Cardiac muscle cell (in vitro differentiated cells and primary cell): Measurements from ENCODE around the gene NR6A1. TPM values are rescaled to one million over a fixed set of nuclear protein-coding genes. Genes with fewer than 3 reads are reported as not detected.

ENCODE experiments used
- DNase-seq, 2 donors: peaks; one replicate each; pipeline versions ENCODE4 v3.0.0 to v3.0.0-alpha.2; 2010 to 2017; ENCODE audit warnings: low read depth in 1 of 2, low spot score in 1 of 2
- H3K27ac ChIP-seq: fragments of 200-600 bp; sonication (generic); 2 replicates; pipeline ENCODE4 v1.5.1; 2016
- H3K27me3 ChIP-seq: fragments of 200-600 bp; sonication (generic); 2 replicates; pipeline ENCODE4 v1.6.0; 2016; ENCODE audit warnings: control low read depth
- H3K36me3 ChIP-seq: fragments of 200-600 bp; sonication (generic); 2 replicates; pipeline ENCODE4 v1.5.1; 2016; ENCODE audit warnings: control low read depth
- H3K4me1 ChIP-seq: fragments of 200-600 bp; sonication (generic); 2 replicates; pipeline ENCODE4 v1.8.1; 2017; ENCODE audit warnings: low read depth, mild to moderate bottlenecking, mixed run types
- H3K4me3 ChIP-seq: fragments of 200-600 bp; sonication (generic); 2 replicates; pipeline ENCODE4 v1.5.1; 2016; ENCODE audit warnings: mild to moderate bottlenecking
- H3K9me3 ChIP-seq: fragments of 200-600 bp; sonication (generic); 2 replicates; pipeline ENCODE4 v1.5.1; 2017; ENCODE audit warnings: low read depth, mild to moderate bottlenecking, control low read depth
- CTCF ChIP-seq: IDR thresholded peaks from 2 replicates; pipeline ENCODE4 v1.5.1; 2012; ENCODE audit warnings: low read depth, mild to moderate bottlenecking, low read length
- polyA plus RNA-seq: library from polyadenylated mRNA; unstranded; fragments of >200 nt; fragmentation: Nextera tagmentation; extraction: Ambion mirVana; gene quantifications from 2 replicates; pipeline ENCODE4 v1.2.1, GENCODE V29; 2016
- total RNA-seq: library from RNA; depleted of rRNA; stranded (reverse); fragments of >200 nt; gene quantifications from 2 replicates; pipeline ENCODE4 v1.2.3, GENCODE V29; 2016

Gene NR6A1
- total and polyA plus RNA-seq, 2 experiments from 2014 or later: 3.2 to 19.8 TPM

GRCh38 chr9:124505901-124506346 is 265.2 kb downstream of the NR6A1 start:
- DNase-seq: no peak
- Histone ChIP-seq H3K27me3 (peaks cover 57% of the 10 kb centered on the region), H3K4me3 (no peak overlapping the region), H3K9me3 (no peaks in the 10 kb centered on the region), H3K36me3 (no peaks in the 10 kb centered on the region), H3K27ac (no peak overlapping the region), H3K4me1 (no peaks in the 10 kb centered on the region)
- no peak for TF ChIP-seq CTCF

GRCh38 chr9:124505006-124505900 is 265.9 kb downstream of the NR6A1 start:
- no peak for DNase-seq
- no peak overlapping the region for H3K4me3 ChIP-seq

GRCh38 chr9:124504530-124505005 is 266.5 kb downstream of the NR6A1 start:
- H3K36me3 ChIP-seq: no peaks in the 10 kb centered on the region
- DNase-seq: no peak
- H3K9me3 ChIP-seq: no peaks in the 10 kb centered on the region
- peaks cover 70% of the 10 kb centered on the region for H3K27me3 ChIP-seq
- no peak overlapping the region for H3K27ac ChIP-seq
- TF ChIP-seq CTCF: no peak
- peak overlapping the region; percentile 17 for H3K4me3 ChIP-seq
- H3K4me1 ChIP-seq: no peaks in the 10 kb centered on the region

More at GRCh38 chr9:124505006-124505900, 265.9 kb downstream of the NR6A1 start:
- Histone ChIP-seq H3K27ac (no peak overlapping the region), H3K4me1 (no peaks in the 10 kb centered on the region), H3K9me3 (no peaks in the 10 kb centered on the region), H3K36me3 (no peaks in the 10 kb centered on the region), H3K27me3 (peaks cover 64% of the 10 kb centered on the region)
- no peak for TF ChIP-seq CTCF

GRCh38 chr9:124503713-124504529 is 267.2 kb downstream of the NR6A1 start:
- Histone ChIP-seq H3K36me3 (no peaks in the 10 kb centered on the region), H3K4me3 (peak overlapping the region; percentile 17), H3K9me3 (no peaks in the 10 kb centered on the region), H3K4me1 (no peaks in the 10 kb centered on the region), H3K27ac (no peak overlapping the region), H3K27me3 (peaks cover 70% of the 10 kb centered on the region)
- no peak for TF ChIP-seq CTCF
- DNase-seq: no peak
